Measurements from ENCODE around the gene VPS37B. TPM values are rescaled to one million over a fixed set of nuclear protein-coding genes. Genes with fewer than 3 reads are reported as not detected.

VPS37B gene
- total and polyA plus RNA-seq, 2 donors (not counting 1 experiment from before 2014, with no cell fraction given) = 66.7 to 88.1 TPM

GRCh38 chr12:122853582-122854245 lies 42.2 kb downstream of the VPS37B start:
- no peaks in the 10 kb centered on the region for H3K9me3 Mint-ChIP-seq (ENCODE audit: insufficient read depth)
- no peak overlapping the region for H2AFZ ChIP-seq (ENCODE audit: insufficient read depth, low read depth, low read length, poor library complexity, severe bottlenecking)
- intact Hi-C loops (cut with micrococcal nuclease) = no loop called here
- H3K36me3 ChIP-seq (replicated peaks in 1 of 2; ENCODE audit: control extremely low read depth in 1 of 2, control insufficient read depth in 1 of 2, extremely low read depth in 1 of 2, insufficient read depth in 2 of 2, low read length in 1 of 2) = peaks cover 3 to 83% of the 10 kb centered on the region in 2 experiments
- H3K27ac Mint-ChIP-seq = no peak overlapping the region
- no peaks in the 10 kb centered on the region for H3K27me3 Mint-ChIP-seq
- H3K9me3 ChIP-seq (ENCODE audit: control extremely low read depth in 1 of 3, control insufficient read depth in 2 of 3, insufficient read depth in 1 of 3, low read length in 2 of 3) = no peaks in the 10 kb centered on the region
- no peak overlapping the region for H3K4me3 ChIP-seq (ENCODE audit: control extremely low read depth in 1 of 5, extremely low read depth in 1 of 5, insufficient read depth in 1 of 5, low read depth in 2 of 5, low read length in 4 of 5)
- no peaks in the 10 kb centered on the region for H3K27me3 ChIP-seq (replicated peaks in 1 of 4; ENCODE audit: control extremely low read depth in 1 of 4, control insufficient read depth in 3 of 4, insufficient read depth in 4 of 4, low read length in 3 of 4)
- no peaks in the 10 kb centered on the region for H3K4me1 ChIP-seq (ENCODE audit: control insufficient read depth in 2 of 2, insufficient read depth in 2 of 2, low read length in 2 of 2)
- H3K4me1 Mint-ChIP-seq = no peaks in the 10 kb centered on the region
- H3K4me3 Mint-ChIP-seq = no peak overlapping the region
- no peak overlapping the region for H3K27ac ChIP-seq (ENCODE audit: low read length in 2 of 2)
- TF ChIP-seq EZH2 (IDR thresholded peaks at IDR 0.05; ENCODE audit: borderline replicate concordance, insufficient read depth, low read depth, low read length, poor library complexity, severe bottlenecking) = no peak
- TF ChIP-seq CTCF (IDR thresholded peaks at IDR 0.05) = no peak
- H4K20me1 ChIP-seq (ENCODE audit: control insufficient read depth, insufficient read depth, low read length, poor library complexity, severe bottlenecking) = peaks cover 63% of the 10 kb centered on the region
- H3K4me2 ChIP-seq (replicated peaks; ENCODE audit: low read depth, low read length, poor library complexity, severe bottlenecking) = no peak overlapping the region
- no peak overlapping the region for H3K9ac ChIP-seq (ENCODE audit: low read length)
- no peak for ATAC-seq (ENCODE audit: low read depth)
- CTCF ChIA-PET = interaction anchor here (0.7 to 2.2 kb wide), 3 partner anchors 11 to 60 kb away, joined by 4 to 13 read pairs (median 6); no protein-coding TSS in a partner anchor
- WGBS (ENCODE audit: insufficient coverage) = 99% methylated on average over 15 of the region's 17 CpGs
- POLR2A ChIA-PET = no interaction called here
- peaks cover 18% of the 10 kb centered on the region for H3K79me2 ChIP-seq (ENCODE audit: control insufficient read depth, insufficient read depth, low read length)
- no peak for DNase-seq

All from B cell (primary cell).